ENCODE results near the gene ZNRD2. TPM values are rescaled to one million over a fixed set of nuclear protein-coding genes. Genes with fewer than 3 reads are reported as not detected.

Gene ZNRD2
- total and polyA plus RNA-seq, 2 of the 8 experiments (the other 6 are each of a cell fraction or from before 2014, with no cell fraction given) = 53.4 to 125 TPM

DNA sequence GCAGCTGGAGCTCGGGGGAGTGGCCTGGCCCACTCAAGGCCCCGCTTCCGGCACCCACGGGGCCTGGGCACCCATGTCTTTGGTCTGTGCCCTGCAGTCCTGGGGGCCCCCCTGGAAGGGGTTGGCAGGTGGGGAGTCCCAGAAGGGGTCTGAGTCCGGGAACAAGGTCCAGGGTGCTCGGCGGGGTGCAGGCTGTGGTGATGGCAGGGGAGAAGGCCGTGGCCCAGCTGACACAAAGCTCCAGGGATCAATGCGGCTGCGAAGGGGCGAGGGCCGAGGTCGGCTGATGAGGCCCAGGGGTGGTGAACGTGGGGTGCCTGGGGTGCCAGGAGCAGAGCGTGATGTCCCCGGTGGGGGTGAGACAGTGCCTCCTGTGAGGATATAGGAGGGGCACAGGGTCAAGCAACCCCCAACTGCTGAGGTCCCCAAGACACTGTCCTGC lies 28.0 kb downstream of the ZNRD2 start (continued):
- TF ChIP-seq, protein P1, sequence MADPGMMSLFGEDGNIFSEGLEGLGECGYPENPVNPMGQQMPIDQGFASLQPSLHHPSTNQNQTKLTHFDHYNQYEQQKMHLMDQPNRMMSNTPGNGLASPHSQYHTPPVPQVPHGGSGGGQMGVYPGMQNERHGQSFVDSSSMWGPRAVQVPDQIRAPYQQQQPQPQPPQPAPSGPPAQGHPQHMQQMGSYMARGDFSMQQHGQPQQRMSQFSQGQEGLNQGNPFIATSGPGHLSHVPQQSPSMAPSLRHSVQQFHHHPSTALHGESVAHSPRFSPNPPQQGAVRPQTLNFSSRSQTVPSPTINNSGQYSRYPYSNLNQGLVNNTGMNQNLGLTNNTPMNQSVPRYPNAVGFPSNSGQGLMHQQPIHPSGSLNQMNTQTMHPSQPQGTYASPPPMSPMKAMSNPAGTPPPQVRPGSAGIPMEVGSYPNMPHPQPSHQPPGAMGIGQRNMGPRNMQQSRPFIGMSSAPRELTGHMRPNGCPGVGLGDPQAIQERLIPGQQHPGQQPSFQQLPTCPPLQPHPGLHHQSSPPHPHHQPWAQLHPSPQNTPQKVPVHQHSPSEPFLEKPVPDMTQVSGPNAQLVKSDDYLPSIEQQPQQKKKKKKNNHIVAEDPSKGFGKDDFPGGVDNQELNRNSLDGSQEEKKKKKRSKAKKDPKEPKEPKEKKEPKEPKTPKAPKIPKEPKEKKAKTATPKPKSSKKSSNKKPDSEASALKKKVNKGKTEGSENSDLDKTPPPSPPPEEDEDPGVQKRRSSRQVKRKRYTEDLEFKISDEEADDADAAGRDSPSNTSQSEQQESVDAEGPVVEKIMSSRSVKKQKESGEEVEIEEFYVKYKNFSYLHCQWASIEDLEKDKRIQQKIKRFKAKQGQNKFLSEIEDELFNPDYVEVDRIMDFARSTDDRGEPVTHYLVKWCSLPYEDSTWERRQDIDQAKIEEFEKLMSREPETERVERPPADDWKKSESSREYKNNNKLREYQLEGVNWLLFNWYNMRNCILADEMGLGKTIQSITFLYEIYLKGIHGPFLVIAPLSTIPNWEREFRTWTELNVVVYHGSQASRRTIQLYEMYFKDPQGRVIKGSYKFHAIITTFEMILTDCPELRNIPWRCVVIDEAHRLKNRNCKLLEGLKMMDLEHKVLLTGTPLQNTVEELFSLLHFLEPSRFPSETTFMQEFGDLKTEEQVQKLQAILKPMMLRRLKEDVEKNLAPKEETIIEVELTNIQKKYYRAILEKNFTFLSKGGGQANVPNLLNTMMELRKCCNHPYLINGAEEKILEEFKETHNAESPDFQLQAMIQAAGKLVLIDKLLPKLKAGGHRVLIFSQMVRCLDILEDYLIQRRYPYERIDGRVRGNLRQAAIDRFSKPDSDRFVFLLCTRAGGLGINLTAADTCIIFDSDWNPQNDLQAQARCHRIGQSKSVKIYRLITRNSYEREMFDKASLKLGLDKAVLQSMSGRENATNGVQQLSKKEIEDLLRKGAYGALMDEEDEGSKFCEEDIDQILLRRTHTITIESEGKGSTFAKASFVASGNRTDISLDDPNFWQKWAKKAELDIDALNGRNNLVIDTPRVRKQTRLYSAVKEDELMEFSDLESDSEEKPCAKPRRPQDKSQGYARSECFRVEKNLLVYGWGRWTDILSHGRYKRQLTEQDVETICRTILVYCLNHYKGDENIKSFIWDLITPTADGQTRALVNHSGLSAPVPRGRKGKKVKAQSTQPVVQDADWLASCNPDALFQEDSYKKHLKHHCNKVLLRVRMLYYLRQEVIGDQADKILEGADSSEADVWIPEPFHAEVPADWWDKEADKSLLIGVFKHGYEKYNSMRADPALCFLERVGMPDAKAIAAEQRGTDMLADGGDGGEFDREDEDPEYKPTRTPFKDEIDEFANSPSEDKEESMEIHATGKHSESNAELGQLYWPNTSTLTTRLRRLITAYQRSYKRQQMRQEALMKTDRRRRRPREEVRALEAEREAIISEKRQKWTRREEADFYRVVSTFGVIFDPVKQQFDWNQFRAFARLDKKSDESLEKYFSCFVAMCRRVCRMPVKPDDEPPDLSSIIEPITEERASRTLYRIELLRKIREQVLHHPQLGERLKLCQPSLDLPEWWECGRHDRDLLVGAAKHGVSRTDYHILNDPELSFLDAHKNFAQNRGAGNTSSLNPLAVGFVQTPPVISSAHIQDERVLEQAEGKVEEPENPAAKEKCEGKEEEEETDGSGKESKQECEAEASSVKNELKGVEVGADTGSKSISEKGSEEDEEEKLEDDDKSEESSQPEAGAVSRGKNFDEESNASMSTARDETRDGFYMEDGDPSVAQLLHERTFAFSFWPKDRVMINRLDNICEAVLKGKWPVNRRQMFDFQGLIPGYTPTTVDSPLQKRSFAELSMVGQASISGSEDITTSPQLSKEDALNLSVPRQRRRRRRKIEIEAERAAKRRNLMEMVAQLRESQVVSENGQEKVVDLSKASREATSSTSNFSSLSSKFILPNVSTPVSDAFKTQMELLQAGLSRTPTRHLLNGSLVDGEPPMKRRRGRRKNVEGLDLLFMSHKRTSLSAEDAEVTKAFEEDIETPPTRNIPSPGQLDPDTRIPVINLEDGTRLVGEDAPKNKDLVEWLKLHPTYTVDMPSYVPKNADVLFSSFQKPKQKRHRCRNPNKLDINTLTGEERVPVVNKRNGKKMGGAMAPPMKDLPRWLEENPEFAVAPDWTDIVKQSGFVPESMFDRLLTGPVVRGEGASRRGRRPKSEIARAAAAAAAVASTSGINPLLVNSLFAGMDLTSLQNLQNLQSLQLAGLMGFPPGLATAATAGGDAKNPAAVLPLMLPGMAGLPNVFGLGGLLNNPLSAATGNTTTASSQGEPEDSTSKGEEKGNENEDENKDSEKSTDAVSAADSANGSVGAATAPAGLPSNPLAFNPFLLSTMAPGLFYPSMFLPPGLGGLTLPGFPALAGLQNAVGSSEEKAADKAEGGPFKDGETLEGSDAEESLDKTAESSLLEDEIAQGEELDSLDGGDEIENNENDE (IDR thresholded peaks at IDR 0.05; ENCODE audit: insufficient replicate concordance, low read length) = no peak
- TF ChIP-seq SIRT6 (IDR thresholded peaks at IDR 0.05; ENCODE audit: low read length) (no peak), JUN (IDR thresholded peaks at IDR 0.05; ENCODE audit: low read depth, low read length) (no peak), SAP30 (IDR thresholded peaks at IDR 0.05; ENCODE audit: insufficient read depth, insufficient replicate concordance, low read length) (no peak), KDM4A (IDR thresholded peaks at IDR 0.05; ENCODE audit: low read depth, low read length, severe bottlenecking) (no peak)
